Measurements from ENCODE around the gene NFATC2.

DNA sequence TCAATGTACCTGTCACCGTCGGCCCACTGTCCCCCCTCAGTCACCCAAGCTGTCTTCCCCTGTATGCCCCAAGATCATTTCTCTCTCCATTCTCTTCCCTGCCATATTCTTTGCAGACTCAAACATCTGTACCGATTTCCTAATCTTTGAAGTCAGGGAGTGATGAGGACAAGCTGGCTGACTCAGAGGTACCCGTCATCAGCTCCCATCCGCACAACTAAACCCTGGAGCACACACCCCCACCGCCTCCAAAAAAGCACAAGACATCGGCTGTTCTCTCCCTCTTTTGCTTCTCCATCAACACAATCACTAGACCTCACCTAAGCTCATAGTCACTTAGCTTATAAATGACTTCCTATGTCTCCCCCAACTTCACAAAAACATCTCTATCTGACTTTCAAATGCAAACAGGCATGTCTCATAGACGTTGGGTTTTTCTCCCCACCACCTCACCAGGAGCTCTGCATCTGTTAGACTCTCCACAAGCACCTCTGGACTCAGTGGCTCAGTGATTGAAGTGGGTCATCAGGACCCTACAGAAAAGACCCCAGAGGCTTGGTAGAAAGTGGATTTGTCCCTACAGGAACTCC is 11.5 kb upstream of the NFATC2 start:
- TF ChIP-seq, protein P1, sequence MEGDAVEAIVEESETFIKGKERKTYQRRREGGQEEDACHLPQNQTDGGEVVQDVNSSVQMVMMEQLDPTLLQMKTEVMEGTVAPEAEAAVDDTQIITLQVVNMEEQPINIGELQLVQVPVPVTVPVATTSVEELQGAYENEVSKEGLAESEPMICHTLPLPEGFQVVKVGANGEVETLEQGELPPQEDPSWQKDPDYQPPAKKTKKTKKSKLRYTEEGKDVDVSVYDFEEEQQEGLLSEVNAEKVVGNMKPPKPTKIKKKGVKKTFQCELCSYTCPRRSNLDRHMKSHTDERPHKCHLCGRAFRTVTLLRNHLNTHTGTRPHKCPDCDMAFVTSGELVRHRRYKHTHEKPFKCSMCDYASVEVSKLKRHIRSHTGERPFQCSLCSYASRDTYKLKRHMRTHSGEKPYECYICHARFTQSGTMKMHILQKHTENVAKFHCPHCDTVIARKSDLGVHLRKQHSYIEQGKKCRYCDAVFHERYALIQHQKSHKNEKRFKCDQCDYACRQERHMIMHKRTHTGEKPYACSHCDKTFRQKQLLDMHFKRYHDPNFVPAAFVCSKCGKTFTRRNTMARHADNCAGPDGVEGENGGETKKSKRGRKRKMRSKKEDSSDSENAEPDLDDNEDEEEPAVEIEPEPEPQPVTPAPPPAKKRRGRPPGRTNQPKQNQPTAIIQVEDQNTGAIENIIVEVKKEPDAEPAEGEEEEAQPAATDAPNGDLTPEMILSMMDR (IDR thresholded peaks at IDR 0.05; ENCODE audit: insufficient read depth, low read length, poor library complexity, severe bottlenecking) = no peak
- TF ChIP-seq EZH2phosphoT487 (conservative IDR thresholded peaks at IDR 0.05; ENCODE audit: low read length) = no peak

All from SU-DHL-6 (cell line).